Neutrophil (primary cell): ENCODE data around the gene DYNLL1.
A peak's percentile ranks its signal among the peaks of the same experiment; 100 is the strongest.

Experiments
- H3K27ac ChIP-seq: fragments of 200-600 bp; sonication (generic); 2 replicates; pipeline ENCODE4 v1.5.1; 2016; ENCODE audit warnings: mild to moderate bottlenecking, moderate library complexity
- H3K27me3 ChIP-seq: fragments of 200-600 bp; sonication (generic); 2 replicates; pipeline ENCODE4 v1.6.0; 2016; ENCODE audit warnings: mild to moderate bottlenecking
- H3K36me3 ChIP-seq: fragments of 200-600 bp; sonication (generic); 2 replicates; pipeline ENCODE4 v1.5.1; 2017
- H3K4me1 ChIP-seq, 2 experiments: fragments of 200-600 bp in 1 of 2; sonication (generic) in 1 of 2; 1 replicate in 1 of 2; 2 replicates in 1 of 2; pipeline versions ENCODE4 v1.5.1 to v1.6.1; 2013 to 2016; ENCODE audit warnings: low read depth in 1 of 2, low read length in 1 of 2, mild to moderate bottlenecking in 1 of 2, moderate library complexity in 1 of 2; ENCODE audit not compliant: control insufficient read depth in 1 of 2, insufficient read depth in 1 of 2
- H3K4me3 ChIP-seq, 2 experiments: fragments of 200-600 bp in 1 of 2; sonication (generic) in 1 of 2; 1 replicate in 1 of 2; 2 replicates in 1 of 2; pipeline ENCODE4 v1.5.1; 2013 to 2016; ENCODE audit warnings: low read depth in 1 of 2, low read length in 1 of 2, mild to moderate bottlenecking in 1 of 2, moderate library complexity in 1 of 2
- H3K9me3 ChIP-seq: fragments of 200-600 bp; sonication (generic); 2 replicates; pipeline ENCODE4 v1.5.1; 2016
- CTCF ChIP-seq: fragments of 200-600 bp; sonication (generic); IDR thresholded peaks from 2 replicates; pipeline ENCODE4 v1.5.1; 2016; ENCODE audit warnings: antibody characterized with exemption

Gene DYNLL1

DNA sequence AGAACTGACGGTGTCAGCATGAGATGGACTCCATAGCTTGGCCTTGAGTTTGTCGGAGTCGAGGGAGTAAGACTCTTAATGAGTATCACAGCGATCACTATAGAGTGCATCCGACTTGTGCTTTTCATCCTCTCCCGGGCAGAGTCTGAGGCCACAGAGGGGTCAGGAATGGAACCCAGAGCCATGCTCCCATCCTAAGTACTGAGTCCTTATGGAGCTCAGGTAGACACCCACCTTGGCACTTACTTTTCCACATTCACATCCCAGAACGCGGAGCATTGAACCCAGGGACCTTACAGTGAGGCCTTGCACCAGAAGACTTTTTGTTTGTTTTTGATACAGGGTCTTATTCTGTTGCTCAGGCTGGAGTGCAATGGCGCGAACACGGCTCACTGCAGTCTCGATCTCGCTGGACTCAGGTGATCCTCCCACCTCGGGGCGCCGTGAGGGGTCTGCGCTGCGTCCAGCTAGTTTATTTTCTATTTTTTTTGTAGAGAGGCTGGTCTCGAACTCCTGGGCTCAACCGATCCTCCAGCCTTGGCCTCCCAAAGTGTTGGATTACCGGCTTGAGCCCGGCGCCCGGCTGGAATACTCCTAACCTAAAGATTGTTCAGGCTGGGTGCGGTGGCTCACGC, 25.6 kb upstream of the DYNLL1 start:
- Histone ChIP-seq H3K36me3 (peaks cover 18% of the 10 kb centered on the region), H3K27ac (peak overlapping the region; percentile 92), H3K4me1 (peaks cover 31 to 36% of the 10 kb centered on the region in 2 experiments), H3K4me3 (peak overlapping the region; percentile 79 to 82), H3K9me3 (no peaks in the 10 kb centered on the region), H3K27me3 (no peaks in the 10 kb centered on the region)
- TF ChIP-seq CTCF, result no peak

GRCh38 chr12:120472521-120472920, 23.4 kb upstream of the DYNLL1 start:
- H3K4me1 ChIP-seq, result peaks cover 16 to 19% of the 10 kb centered on the region in 2 experiments
- H3K36me3 ChIP-seq, result no peaks in the 10 kb centered on the region
- H3K27me3 ChIP-seq, result no peaks in the 10 kb centered on the region
- no peak overlapping the region for H3K4me3 ChIP-seq
- TF ChIP-seq CTCF, result no peak
- no peaks in the 10 kb centered on the region for H3K9me3 ChIP-seq
- H3K27ac ChIP-seq, result no peak overlapping the region

DNA sequence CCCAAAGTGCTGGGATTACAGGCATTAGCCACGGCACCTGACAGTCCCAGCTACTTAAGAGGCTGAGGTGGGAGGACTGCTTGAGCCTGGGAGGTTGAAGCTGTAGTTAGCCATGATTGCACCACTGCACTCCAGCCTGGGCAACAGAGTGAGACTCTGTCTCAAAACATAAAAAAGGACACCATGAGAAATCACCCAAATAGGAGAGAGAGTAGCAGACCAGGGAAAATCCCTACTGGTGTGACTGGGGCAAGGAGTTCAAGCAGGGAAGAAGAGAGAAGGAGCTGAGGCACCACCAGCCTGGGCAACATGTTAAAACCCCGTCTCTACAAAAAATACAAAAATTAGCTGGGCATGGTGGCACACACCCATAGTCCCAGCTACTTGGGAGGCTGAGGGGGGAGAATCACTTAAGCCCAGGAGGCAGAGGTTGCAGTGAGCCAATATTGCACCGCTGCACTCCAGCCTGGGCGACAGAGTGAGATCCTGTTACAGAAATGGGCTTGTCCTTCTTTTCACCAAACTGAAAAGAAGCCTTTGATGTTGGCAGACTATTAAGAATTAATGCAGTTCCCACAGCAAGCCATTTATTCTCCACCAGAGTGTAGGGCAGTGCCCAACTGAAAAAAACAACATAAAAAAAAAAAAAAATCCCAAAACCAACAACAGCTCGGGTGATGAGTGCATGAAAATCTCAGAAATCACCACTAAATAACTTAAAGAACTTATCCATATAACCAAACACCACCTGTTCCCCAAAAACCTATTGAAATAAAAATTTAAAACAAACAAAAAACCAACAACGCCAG, 21.9 kb upstream of the DYNLL1 start:
- no peaks in the 10 kb centered on the region for H3K27me3 ChIP-seq
- TF ChIP-seq CTCF, result no peak
- H3K4me1 ChIP-seq, result peaks cover 7% of the 10 kb centered on the region in 2 experiments
- H3K36me3 ChIP-seq, result no peaks in the 10 kb centered on the region
- H3K4me3 ChIP-seq, result no peak overlapping the region
- H3K27ac ChIP-seq, result no peak overlapping the region
- no peaks in the 10 kb centered on the region for H3K9me3 ChIP-seq

DNA sequence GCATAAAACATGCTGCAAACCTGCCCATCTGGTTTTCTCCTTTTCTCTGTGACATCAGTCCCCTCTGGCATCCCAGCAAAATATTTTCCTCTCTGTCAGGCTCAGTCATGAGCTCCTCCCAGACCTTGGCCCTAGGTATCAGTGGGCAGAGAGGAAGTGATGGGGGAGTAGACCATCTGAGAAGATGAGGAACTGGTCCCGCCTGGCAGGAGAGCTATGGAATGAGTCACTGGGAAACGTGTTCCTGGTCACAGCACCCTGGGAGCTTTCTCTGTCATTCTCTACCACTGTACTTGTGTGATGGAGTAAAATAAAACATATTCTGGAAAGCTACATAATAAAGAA, 21.3 kb upstream of the DYNLL1 start:
- H3K27me3 ChIP-seq, result no peaks in the 10 kb centered on the region
- no peaks in the 10 kb centered on the region for H3K36me3 ChIP-seq
- H3K9me3 ChIP-seq, result no peaks in the 10 kb centered on the region
- H3K27ac ChIP-seq, result no peak overlapping the region
- no peak overlapping the region for H3K4me3 ChIP-seq
- no peak for TF ChIP-seq CTCF
- peaks cover 7% of the 10 kb centered on the region in 2 experiments for H3K4me1 ChIP-seq

DNA sequence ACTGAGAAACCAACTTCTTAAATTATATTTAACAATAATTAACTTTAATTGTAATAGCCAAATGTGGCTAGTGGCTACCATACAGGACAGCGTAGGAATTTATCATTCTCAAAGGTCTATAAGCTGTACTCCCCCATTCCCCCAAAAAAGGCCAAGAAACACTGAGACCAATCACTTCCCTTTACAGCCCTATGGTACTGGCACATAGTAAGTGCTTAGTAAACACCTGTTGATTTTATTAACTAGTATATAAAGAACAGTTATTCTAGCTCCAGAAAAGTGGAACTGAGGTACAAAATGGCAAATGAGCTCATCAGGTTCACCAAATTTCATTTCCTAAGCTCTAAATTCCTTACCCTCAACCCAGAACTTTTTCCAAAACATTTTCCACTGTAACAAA, 20.3 kb upstream of the DYNLL1 start:
- no peaks in the 10 kb centered on the region for H3K4me1 ChIP-seq
- no peak overlapping the region for H3K4me3 ChIP-seq
- H3K9me3 ChIP-seq, result no peaks in the 10 kb centered on the region
- no peak overlapping the region for H3K27ac ChIP-seq
- no peak for TF ChIP-seq CTCF
- no peaks in the 10 kb centered on the region for H3K36me3 ChIP-seq
- H3K27me3 ChIP-seq, result no peaks in the 10 kb centered on the region
